Activated T-cell treated with anti-CD3 and anti-CD28 coated beads, Interleukin-2, amount 50 U/mL, for 72 hours (primary cell): ENCODE results near the gene FTSJ3. TPM values are rescaled to one million over a fixed set of nuclear protein-coding genes. Genes with fewer than 3 reads are reported as not detected.

Source experiments
- ATAC-seq, 2 donors: fragments of 150-1000 bp; cut with Tn5 transposase; replicated peaks in 1 of 2; 2 replicates each; pipeline ENCODE4 v1.10.0; 2021; ENCODE audit warnings: moderate library complexity in 2 of 2, mild to moderate bottlenecking in 1 of 2
- DNase-seq, 2 donors: peaks; one replicate each; pipeline ENCODE4 v3.0.0; 2021 to 2022; ENCODE audit warnings: mixed read lengths in 1 of 2
- H3K27ac Mint-ChIP-seq: one replicate; pipeline ENCODE4 v1.8.0; 2022; ENCODE audit warnings: mild to moderate bottlenecking, moderate library complexity, mixed read lengths
- H3K27me3 Mint-ChIP-seq: one replicate; pipeline ENCODE4 v1.8.0; 2022; ENCODE audit warnings: low read depth, mixed read lengths
- H3K36me3 Mint-ChIP-seq, 2 donors: one replicate each; pipeline ENCODE4 v1.8.0; 2022; ENCODE audit warnings: mixed read lengths in 2 of 2, mild to moderate bottlenecking in 1 of 2; ENCODE audit not compliant: insufficient read depth in 2 of 2
- H3K4me1 Mint-ChIP-seq: one replicate; pipeline ENCODE4 v1.8.0; 2022; ENCODE audit warnings: low read depth, mixed read lengths
- H3K4me3 Mint-ChIP-seq, 2 donors: one replicate each; pipeline ENCODE4 v1.8.0; 2022; ENCODE audit warnings: mild to moderate bottlenecking in 2 of 2, mixed read lengths in 2 of 2, moderate library complexity in 2 of 2
- H3K9me3 Mint-ChIP-seq, 2 donors: one replicate each; pipeline ENCODE4 v1.8.0; 2022; ENCODE audit warnings: mixed read lengths in 2 of 2
- total RNA-seq, 2 donors: library from RNA; stranded (reverse); gene quantifications; one replicate each; pipeline ENCODE4 v1.2.3, GENCODE V29; 2022

Gene FTSJ3
- total RNA-seq, 2 donors from 2014 or later = 36.0 to 42.3 TPM

DNA sequence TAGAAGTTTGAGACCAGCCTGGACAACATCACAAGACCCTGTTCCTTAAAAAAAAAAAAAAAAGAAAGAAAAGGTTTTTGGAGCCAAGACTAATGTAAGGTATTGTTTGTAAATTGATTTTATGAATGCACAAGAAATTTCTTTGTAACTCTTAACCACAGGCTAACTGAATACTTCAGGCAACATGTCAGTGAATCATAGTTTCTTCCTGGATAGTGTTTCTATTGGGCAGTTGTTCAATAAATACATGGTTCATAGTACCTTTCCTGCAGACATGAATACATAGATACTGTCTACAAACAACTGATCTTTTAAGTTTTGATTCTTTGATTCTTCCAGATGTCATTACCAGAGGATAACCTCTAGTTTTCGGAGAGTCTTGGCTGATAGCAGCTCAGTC is 41.9 kb downstream of the FTSJ3 start:
- no peak overlapping the region for H3K4me3 Mint-ChIP-seq
- peak overlapping the region; percentile 24 for H3K27ac Mint-ChIP-seq
- H3K27me3 Mint-ChIP-seq = no peaks in the 10 kb centered on the region
- H3K4me1 Mint-ChIP-seq = peaks cover 29% of the 10 kb centered on the region
- no peak for ATAC-seq
- no peaks in the 10 kb centered on the region for H3K9me3 Mint-ChIP-seq
- peaks cover 0 to 13% of the 10 kb centered on the region in 2 donors for H3K36me3 Mint-ChIP-seq
- DNase-seq = no peak

DNA sequence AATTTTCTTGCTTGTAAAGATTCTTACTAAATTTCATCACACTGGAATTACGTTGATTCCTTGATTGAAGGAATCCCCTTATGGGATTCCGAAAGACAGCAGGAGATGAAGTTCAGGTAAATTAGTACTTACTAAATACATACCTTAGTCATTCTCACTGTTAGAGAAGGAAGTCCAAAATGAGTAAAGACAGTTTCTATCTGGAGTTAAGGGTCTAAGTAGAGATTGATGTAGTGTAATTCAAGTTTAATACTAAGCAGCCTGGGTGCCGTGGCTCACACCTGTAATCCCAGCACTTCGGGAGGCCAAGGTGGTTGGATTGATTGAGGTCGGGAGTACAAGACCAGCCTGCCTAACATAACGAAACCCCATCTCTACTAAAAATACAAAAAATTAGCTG is 43.9 kb downstream of the FTSJ3 start:
- no peaks in the 10 kb centered on the region for H3K27me3 Mint-ChIP-seq
- peak overlapping the region; percentile 23 to 42 for H3K4me3 Mint-ChIP-seq

DNA sequence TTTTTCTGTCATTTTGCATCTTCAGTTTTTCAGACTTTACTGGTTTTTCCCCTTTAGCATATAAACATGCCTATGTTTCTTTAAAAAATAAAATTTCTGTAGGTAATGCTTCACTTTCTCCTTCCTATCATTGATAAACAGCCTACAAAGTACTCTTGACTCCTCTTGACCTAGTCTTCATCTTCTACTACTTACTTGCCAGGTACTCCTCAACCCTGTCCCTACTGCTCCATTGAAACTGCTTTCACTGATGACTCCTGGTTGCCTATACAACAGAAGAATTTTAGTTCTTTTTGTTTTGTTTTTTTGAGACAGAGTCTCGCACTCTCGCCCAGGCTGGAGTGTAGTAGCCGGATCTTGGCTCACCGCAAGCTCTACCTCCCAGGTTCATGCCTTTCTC is 46.5 kb downstream of the FTSJ3 start:
- no peak overlapping the region for H3K27ac Mint-ChIP-seq
- H3K9me3 Mint-ChIP-seq = no peaks in the 10 kb centered on the region
- ATAC-seq (no peak), DNase-seq (no peak)
- H3K4me3 Mint-ChIP-seq = no peak overlapping the region
- H3K36me3 Mint-ChIP-seq = peaks cover 2 to 19% of the 10 kb centered on the region in 2 donors
- H3K27me3 Mint-ChIP-seq = no peaks in the 10 kb centered on the region
- peaks cover 67% of the 10 kb centered on the region for H3K4me1 Mint-ChIP-seq

More for the DNA sequence above, 43.9 kb downstream of the FTSJ3 start:
- peak overlapping the region; percentile 18 for H3K27ac Mint-ChIP-seq
- ATAC-seq (peak in 1 of 2 donors; percentile 59), DNase-seq (no peak)
- H3K4me1 Mint-ChIP-seq = peaks cover 43% of the 10 kb centered on the region
- H3K36me3 Mint-ChIP-seq = peaks cover 0 to 16% of the 10 kb centered on the region in 2 donors
- no peaks in the 10 kb centered on the region for H3K9me3 Mint-ChIP-seq

DNA sequence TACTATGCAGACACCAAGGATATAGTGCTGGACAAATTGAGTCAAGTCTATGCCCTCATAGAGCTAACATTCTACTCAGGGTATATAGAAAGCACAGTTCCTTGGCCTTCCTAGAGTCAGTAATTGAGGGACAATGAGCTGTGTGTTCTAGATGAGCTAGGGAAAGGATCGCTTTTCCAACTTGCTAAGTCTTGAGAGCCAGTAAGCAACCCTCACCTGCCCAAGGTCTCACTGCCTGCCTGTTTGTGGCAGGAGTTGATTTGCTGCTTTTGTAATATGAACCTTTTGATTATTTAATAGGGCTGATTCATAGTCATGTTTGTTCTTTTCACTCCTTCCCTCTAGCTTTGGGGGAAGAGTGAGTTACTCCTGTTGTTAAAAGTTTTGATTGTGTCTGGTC is 47.0 kb downstream of the FTSJ3 start:
- peak overlapping the region; percentile 84 for H3K27ac Mint-ChIP-seq

DNA sequence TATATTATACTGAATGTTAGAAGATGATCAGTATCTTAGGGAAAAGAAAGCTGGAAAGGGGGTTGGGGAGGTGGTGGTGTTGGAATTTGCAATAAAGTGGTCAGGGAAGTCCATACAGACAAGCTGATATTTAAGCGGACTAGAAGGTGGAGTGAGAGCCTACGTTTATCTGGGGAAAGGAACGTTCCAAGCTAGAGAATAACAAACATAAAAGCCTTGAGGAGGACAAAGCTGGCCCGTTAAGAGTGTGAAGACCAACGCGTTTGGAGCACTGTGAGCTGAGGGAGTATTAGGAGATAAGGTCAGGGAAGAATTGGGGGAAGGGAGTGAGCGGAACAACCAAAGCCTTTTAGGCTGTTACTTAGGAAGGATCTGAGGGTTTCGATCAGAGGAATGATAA is 52.0 kb downstream of the FTSJ3 start:
- Mint-ChIP-seq H3K27me3 (no peaks in the 10 kb centered on the region), H3K27ac (peak overlapping the region; percentile 90), H3K4me3 (peak overlapping the region; percentile 97), H3K9me3 (no peaks in the 10 kb centered on the region), H3K36me3 (peaks cover 10 to 28% of the 10 kb centered on the region in 2 donors), H3K4me1 (peaks cover 69% of the 10 kb centered on the region)
- ATAC-seq (no peak), DNase-seq (no peak)

More for the DNA sequence above, 47.0 kb downstream of the FTSJ3 start:
- H3K4me1 Mint-ChIP-seq = peaks cover 71% of the 10 kb centered on the region
- H3K9me3 Mint-ChIP-seq = no peaks in the 10 kb centered on the region
- ATAC-seq (no peak), DNase-seq (no peak)
- H3K4me3 Mint-ChIP-seq = no peak overlapping the region
- no peaks in the 10 kb centered on the region for H3K27me3 Mint-ChIP-seq
- H3K36me3 Mint-ChIP-seq = peaks cover 2 to 21% of the 10 kb centered on the region in 2 donors

DNA sequence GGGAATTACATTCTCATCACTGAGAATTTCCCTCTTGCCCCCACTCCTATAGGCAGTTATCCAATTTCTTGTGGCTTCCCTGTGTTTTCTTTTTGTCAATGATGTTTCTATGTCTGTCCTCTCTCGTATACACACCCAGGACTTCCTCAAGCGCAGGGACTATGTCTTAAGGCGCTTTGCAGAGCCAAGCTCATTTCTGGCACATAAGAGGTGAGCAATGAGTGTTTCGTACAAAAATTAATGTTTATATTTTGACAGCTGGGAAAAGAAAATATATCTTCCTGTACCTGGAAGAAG is 52.5 kb downstream of the FTSJ3 start:
- peak overlapping the region; percentile 97 for H3K4me3 Mint-ChIP-seq
- H3K36me3 Mint-ChIP-seq = peaks cover 10 to 26% of the 10 kb centered on the region in 2 donors
- DNase-seq = no peak
- H3K9me3 Mint-ChIP-seq = no peaks in the 10 kb centered on the region
- no peaks in the 10 kb centered on the region for H3K27me3 Mint-ChIP-seq
- no peak for ATAC-seq
- H3K27ac Mint-ChIP-seq = peak overlapping the region; percentile 90
- peaks cover 69% of the 10 kb centered on the region for H3K4me1 Mint-ChIP-seq

DNA sequence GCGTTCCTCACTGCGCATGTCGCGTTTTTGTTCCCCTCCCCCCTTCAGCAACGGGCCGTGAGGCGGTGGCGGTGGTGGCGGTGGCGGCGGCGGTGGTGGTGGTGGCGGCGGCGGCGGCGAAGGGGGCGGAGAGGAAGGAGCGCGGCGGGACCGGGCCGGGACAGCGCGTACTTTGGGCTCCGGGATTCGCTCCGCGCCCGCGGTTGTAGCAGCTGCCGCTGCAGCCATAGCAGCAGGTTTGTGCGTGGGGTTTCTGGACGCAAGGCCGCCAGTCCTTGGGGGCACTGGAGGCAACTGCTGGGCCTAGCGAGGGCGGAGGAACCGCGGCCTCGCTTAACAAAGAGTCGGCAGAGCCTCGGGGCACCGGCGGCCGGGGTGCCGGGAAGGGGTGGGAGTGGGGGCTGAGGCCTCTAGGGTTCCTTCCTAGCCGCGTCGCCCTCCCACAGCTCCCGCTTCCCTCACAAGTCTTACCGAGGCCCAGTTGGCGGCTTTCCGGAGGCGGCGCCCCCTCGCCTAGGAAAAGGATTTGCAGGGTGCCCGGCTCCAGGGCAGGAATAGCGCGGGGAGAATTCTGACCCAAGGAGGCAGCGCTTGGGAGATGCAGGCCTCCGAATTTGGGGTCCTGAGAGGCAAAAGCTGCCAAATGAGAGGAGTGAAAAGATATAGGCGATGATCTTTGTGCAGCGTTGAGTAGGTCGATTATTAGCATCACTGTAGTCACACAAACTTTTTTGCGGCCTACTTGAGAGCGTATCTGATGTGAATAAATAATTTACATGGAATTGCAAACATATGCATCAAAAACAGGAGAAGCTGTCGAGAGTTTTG is 53.1 kb downstream of the FTSJ3 start, which contains the start of gene DDX42:
TSS of gene DDX42 (plus strand) at position 30 of the 828 bp plus-strand sequence. CDS start 12,880 bp downstream, outside the sequence.
- Mint-ChIP-seq H3K36me3 (peaks cover 10 to 20% of the 10 kb centered on the region in 2 donors), H3K27ac (peak within 1 kb of the TSS; percentile 90), H3K9me3 (no peaks in the 10 kb centered on the region), H3K4me1 (peaks cover 63% of the 10 kb centered on the region), H3K4me3 (peak within 1 kb of the TSS; percentile 97), H3K27me3 (no peaks in the 10 kb centered on the region)
- peak in 1 of 2 donors; percentile 11 for ATAC-seq
- DNase-seq = peak in 1 of 2 donors; percentile 92

DNA sequence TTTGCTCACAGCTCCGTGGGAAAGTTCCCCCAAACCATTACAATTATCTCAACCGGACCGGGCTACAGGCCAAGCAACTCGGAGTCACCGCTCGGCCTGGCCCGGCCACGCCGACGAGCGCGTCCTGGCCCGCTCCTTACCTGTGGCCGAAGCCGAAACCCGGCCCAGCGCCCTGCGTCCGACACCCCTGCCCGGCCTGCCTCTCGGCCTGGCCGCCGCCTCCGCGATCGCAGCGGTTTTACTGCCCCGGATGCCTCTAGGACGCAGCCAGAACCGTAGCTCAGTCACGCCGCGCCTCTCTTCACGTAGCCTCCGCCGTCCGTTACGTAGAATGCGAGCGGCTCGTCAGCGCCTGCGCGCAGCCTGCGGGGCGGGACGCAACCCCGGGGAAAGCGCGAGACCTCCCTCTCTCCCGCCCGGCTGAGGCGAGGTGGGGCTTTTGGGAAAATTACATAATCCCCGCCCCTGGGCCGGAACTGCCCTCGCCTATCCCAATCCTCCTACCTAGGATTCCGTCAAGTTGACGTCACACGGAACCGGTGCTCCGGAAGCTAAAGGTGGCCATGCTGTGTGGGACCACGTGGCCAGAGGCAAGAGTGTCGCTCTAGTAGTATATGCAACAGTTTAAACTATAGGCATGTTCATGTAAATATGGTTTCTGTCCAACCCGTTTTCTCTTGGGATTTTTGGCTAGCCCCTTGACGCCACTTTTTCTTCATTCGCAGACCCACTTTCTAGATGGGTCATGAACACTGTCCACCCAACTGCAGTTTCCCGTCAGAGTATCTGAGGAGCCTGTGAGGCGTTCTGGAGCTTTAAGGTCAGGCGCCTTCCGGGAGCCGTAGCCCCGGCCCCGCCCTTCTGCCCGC is 54.0 kb downstream of the FTSJ3 start, which contains the start of gene CCDC47:
TSS of gene CCDC47 (minus strand) at position 326 of the 869 bp plus-strand sequence. CDS start 7,422 bp downstream, outside the sequence.
- Mint-ChIP-seq H3K9me3 (no peaks in the 10 kb centered on the region), H3K27ac (peak within 1 kb of the TSS; percentile 90), H3K4me1 (peaks cover 61% of the 10 kb centered on the region), H3K27me3 (no peaks in the 10 kb centered on the region), H3K4me3 (peak within 1 kb of the TSS; percentile 97), H3K36me3 (peaks cover 12 to 22% of the 10 kb centered on the region in 2 donors)
- ATAC-seq (peak; percentile 89 to 91), DNase-seq (peak; percentile 98 to 99)

DNA sequence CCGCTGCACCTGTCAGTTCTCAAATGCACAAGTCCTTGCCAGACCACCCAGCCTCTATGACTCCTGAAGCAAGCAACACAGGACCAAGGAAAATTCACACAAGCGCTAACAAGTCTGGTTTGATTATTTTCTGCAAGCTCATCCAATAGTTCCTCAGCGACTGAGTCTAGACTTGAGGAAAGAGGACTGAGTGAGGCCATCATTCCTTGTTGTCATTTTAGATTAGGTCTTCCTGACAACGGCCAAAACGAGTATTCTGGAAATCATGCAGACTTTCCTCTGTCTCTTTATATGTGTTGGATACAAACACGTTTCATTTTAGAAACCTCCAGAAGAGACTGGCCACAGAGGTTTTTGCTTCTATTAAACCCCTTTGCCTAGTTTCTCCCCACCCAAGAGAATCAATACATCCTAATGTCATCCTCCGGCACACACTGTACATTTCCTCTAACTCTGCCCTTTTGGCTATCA is 54.6 kb downstream of the FTSJ3 start:
- peaks cover 59% of the 10 kb centered on the region for H3K4me1 Mint-ChIP-seq
- peak overlapping the region; percentile 97 for H3K4me3 Mint-ChIP-seq
- ATAC-seq (no peak), DNase-seq (no peak)
- no peaks in the 10 kb centered on the region for H3K9me3 Mint-ChIP-seq
- H3K27me3 Mint-ChIP-seq = no peaks in the 10 kb centered on the region
- peaks cover 13 to 23% of the 10 kb centered on the region in 2 donors for H3K36me3 Mint-ChIP-seq
- H3K27ac Mint-ChIP-seq = peak overlapping the region; percentile 89

Other genes with a start within 250 kb of the FTSJ3 start
- gene TACO1, start 226.8 kb downstream of the FTSJ3 start, total RNA-seq = 10 to 100 TPM; 32.7 to 35.1 TPM
- 10 to 100 TPM; 34.9 to 46.8 TPM for gene MAP3K3, start 205.2 kb downstream of the FTSJ3 start, total RNA-seq
- 100 to 1,000 TPM; 227 to 324 TPM for gene LIMD2, start 127.5 kb downstream of the FTSJ3 start, total RNA-seq
- gene STRADA, start 85.9 kb downstream of the FTSJ3 start, total RNA-seq = 10 to 100 TPM; 71.7 to 77.7 TPM
- gene CCDC47, start 54.1 kb downstream of the FTSJ3 start, total RNA-seq = 10 to 100 TPM; 59.5 to 60.3 TPM
- 100 to 1,000 TPM; 112 to 114 TPM for gene DDX42, start 53.5 kb downstream of the FTSJ3 start, total RNA-seq
- gene PSMC5, start 232 bp downstream of the FTSJ3 start, total RNA-seq = 100 to 1,000 TPM; 144 to 161 TPM
- 100 to 1,000 TPM; 103 to 121 TPM for gene SMARCD2, start 15.0 kb upstream of the FTSJ3 start, total RNA-seq
- gene CSH2, start 46.0 kb upstream of the FTSJ3 start, total RNA-seq = not detected
- gene GH2, start 54.3 kb upstream of the FTSJ3 start, total RNA-seq = not detected
- gene CSH1, start 68.9 kb upstream of the FTSJ3 start, total RNA-seq = not detected
- not detected for gene CSHL1, start 83.6 kb upstream of the FTSJ3 start, total RNA-seq
- not detected for gene GH1, start 91.2 kb upstream of the FTSJ3 start, total RNA-seq
- 10 to 100 TPM; 24.8 to 31.0 TPM for gene CD79B, start 104.7 kb upstream of the FTSJ3 start, total RNA-seq
- 1 to 10 TPM in 1 of 2 donors, under 1 TPM in 1; 0.93 to 1.0 TPM for gene SCN4A, start 145.3 kb upstream of the FTSJ3 start, total RNA-seq
- 1 to 10 TPM in 1 of 2 donors, under 1 TPM in 1; 0.96 to 1.1 TPM for gene PRR29, start 170.7 kb upstream of the FTSJ3 start, total RNA-seq
- 10 to 100 TPM; 49.9 to 55.7 TPM for gene ICAM2, start 193.0 kb upstream of the FTSJ3 start, total RNA-seq